SK-N-SH (cell line): ENCODE measurements around the gene SLC9A6. TPM values are rescaled to one million over a fixed set of nuclear protein-coding genes. Genes with fewer than 3 reads are reported as not detected.

ENCODE experiments used
- CTCF ChIA-PET: fragments of 300-600, 350-600 bp; formaldehyde crosslinking; extraction: SDS; loops from one replicate; lab custom pipeline; 2021; lab: Yijun Ruan, JAX
- POLR2A ChIA-PET: fragments of 350-600 bp; sonication (Branson Sonifier 250); formaldehyde crosslinking; extraction: SDS; loops from one replicate; lab custom pipeline; 2020; ENCODE audit warnings: antibody characterized with exemption, inconsistent platforms; lab: Yijun Ruan, JAX
- DNase-seq: peaks from one replicate; pipeline ENCODE4 v3.0.0; 2012
- H2AFZ ChIP-seq: fragments of 200-600 bp; sonication (generic); 2 replicates; pipeline ENCODE4 v1.8.1; 2016; ENCODE audit warnings: antibody characterized with exemption, mild to moderate bottlenecking, low read depth
- H3F3A ChIP-seq: fragments of 200-600 bp; sonication (generic); replicated peaks from 2 replicates; pipeline ENCODE3; 2016; ENCODE audit warnings: antibody characterized with exemption, mild to moderate bottlenecking; ENCODE audit not compliant: insufficient read depth
- H3K27ac ChIP-seq, 2 experiments: fragments of 200-500 bp in 1 of 2; fragments of 200-600 bp in 1 of 2; sonication (Bioruptor generic) in 1 of 2; sonication (generic), shearing (Covaris generic) in 1 of 2; 2 replicates each; pipeline versions ENCODE4 v1.5.1 to v1.6.1; 2014 to 2016; ENCODE audit warnings: low read depth in 2 of 2, inconsistent platforms in 1 of 2, low read length in 1 of 2, mild to moderate bottlenecking in 1 of 2, mixed read lengths in 1 of 2
- H3K27me3 ChIP-seq: fragments of 200-600 bp; sonication (generic), shearing (Covaris generic); 2 replicates; pipeline ENCODE4 v1.6.1; 2016; ENCODE audit warnings: mixed run types; ENCODE audit not compliant: insufficient read depth
- H3K36me3 ChIP-seq, 2 experiments: fragments of 200-500 bp in 1 of 2; fragments of 200-600 bp in 1 of 2; sonication (Bioruptor generic) in 1 of 2; sonication (generic) in 1 of 2; replicated peaks in 1 of 2; 2 replicates each; pipeline versions ENCODE3 to v1.5.1; 2014 to 2016; ENCODE audit warnings: low read length in 1 of 2, mild to moderate bottlenecking in 1 of 2; ENCODE audit not compliant: insufficient read depth in 2 of 2, control insufficient read depth in 1 of 2
- H3K4me1 ChIP-seq, 2 experiments: fragments of 200-500 bp in 1 of 2; fragments of 200-600 bp in 1 of 2; sonication (Bioruptor generic) in 1 of 2; sonication (generic), shearing (Covaris generic) in 1 of 2; 2 replicates each; pipeline versions ENCODE4 v1.5.1 to v1.6.1; 2014 to 2016; ENCODE audit warnings: low read depth in 1 of 2, low read length in 1 of 2, mixed run types in 1 of 2; ENCODE audit not compliant: insufficient read depth in 2 of 2, control insufficient read depth in 1 of 2
- H3K4me2 ChIP-seq: fragments of 200-600 bp; sonication (generic), shearing (Covaris generic); 2 replicates; pipeline ENCODE4 v1.6.1; 2017; ENCODE audit warnings: mixed run types
- H3K4me3 ChIP-seq, 2 experiments: fragments of 200-500 bp in 1 of 2; fragments of 200-600 bp in 1 of 2; sonication (Bioruptor generic) in 1 of 2; sonication (generic), shearing (Covaris generic) in 1 of 2; 2 replicates each; pipeline versions ENCODE4 v1.5.1 to v1.8.1; 2014 to 2016; ENCODE audit warnings: low read depth in 2 of 2, inconsistent platforms in 1 of 2, low read length in 1 of 2, mild to moderate bottlenecking in 1 of 2, mixed read lengths in 1 of 2, moderate library complexity in 1 of 2
- H3K79me2 ChIP-seq: fragments of 200-600 bp; sonication (generic); 2 replicates; pipeline ENCODE4 v1.8.1; 2017; ENCODE audit warnings: mild to moderate bottlenecking; ENCODE audit not compliant: insufficient read depth
- H3K9ac ChIP-seq: fragments of 200-600 bp; sonication (generic); 2 replicates; pipeline ENCODE4 v1.6.1; 2017; ENCODE audit warnings: mixed run types
- H3K9me2 ChIP-seq: fragments of 200-600 bp; sonication (generic); 2 replicates; pipeline ENCODE4 v1.6.1; 2017; ENCODE audit warnings: mixed run types
- H3K9me3 ChIP-seq: fragments of 200-600 bp; sonication (generic); 2 replicates; pipeline ENCODE4 v1.6.1; 2017; ENCODE audit warnings: mixed run types, mild to moderate bottlenecking, moderate library complexity
- H4K20me1 ChIP-seq: fragments of 200-600 bp; sonication (generic); 2 replicates; pipeline ENCODE4 v1.6.1; 2017; ENCODE audit warnings: mild to moderate bottlenecking, mixed run types; ENCODE audit not compliant: insufficient read depth
- CHD2 ChIP-seq: fragments of 150-350 bp; IDR thresholded peaks from 2 replicates; pipeline ENCODE4 v1.6.1; 2018; ENCODE audit warnings: low read length; ENCODE audit not compliant: partially characterized antibody
- CTCF ChIP-seq: fragments of 200-600 bp; sonication (generic); IDR thresholded peaks from 2 replicates; pipeline ENCODE4 v1.6.1; 2017; ENCODE audit warnings: antibody characterized with exemption, mild to moderate bottlenecking, moderate library complexity
- ELF1 ChIP-seq: IDR thresholded peaks from 2 replicates; pipeline ENCODE4 v1.4.0; 2012
- EP300 ChIP-seq, 2 experiments: IDR thresholded peaks; 2 replicates each; pipeline versions ENCODE4 v1.4.0 to v1.6.1; 2012; ENCODE audit warnings: borderline replicate concordance in 1 of 2, low read depth in 1 of 2, low read length in 1 of 2
- FOSL2 ChIP-seq: IDR thresholded peaks from 2 replicates; pipeline ENCODE4 v1.4.0; 2012; ENCODE audit warnings: low read depth, mild to moderate bottlenecking, moderate library complexity, borderline replicate concordance
- FOXM1 ChIP-seq: IDR thresholded peaks from 2 replicates; pipeline ENCODE4 v1.4.0; 2012; ENCODE audit warnings: low read depth, mild to moderate bottlenecking
- GATA2 ChIP-seq: sonication (generic); formaldehyde crosslinking; IDR thresholded peaks from 2 replicates; pipeline ENCODE4 v1.5.0; 2020; ENCODE audit warnings: mild to moderate bottlenecking, missing genetic modification reagents
- IRF3 ChIP-seq: fragments of 150-350 bp; IDR thresholded peaks from 2 replicates; pipeline ENCODE4 v1.6.1; 2016; ENCODE audit warnings: mild to moderate bottlenecking, low read depth, low read length
- JUND ChIP-seq: IDR thresholded peaks from 2 replicates; pipeline ENCODE4 v1.4.0; 2012
- MEF2A ChIP-seq: IDR thresholded peaks from 2 replicates; pipeline ENCODE4 v1.4.0; 2012; ENCODE audit warnings: low read depth, borderline replicate concordance
- NRF1 ChIP-seq: IDR thresholded peaks from 2 replicates; pipeline ENCODE4 v1.6.1; 2012; ENCODE audit warnings: low read depth, mild to moderate bottlenecking, low read length
- RAD21 ChIP-seq: IDR thresholded peaks from 2 replicates; pipeline ENCODE4 v1.6.1; 2012; ENCODE audit warnings: mild to moderate bottlenecking, low read length
- RCOR1 ChIP-seq: fragments of 150-350 bp; IDR thresholded peaks from 2 replicates; pipeline ENCODE4 v1.6.1; 2017; ENCODE audit warnings: antibody characterized with exemption, low read length
- REST ChIP-seq: IDR thresholded peaks from 2 replicates; pipeline ENCODE4 v1.6.1; 2012; ENCODE audit warnings: mild to moderate bottlenecking, low read depth, low read length, moderate library complexity
- RFX5 ChIP-seq: IDR thresholded peaks from 2 replicates; pipeline ENCODE4 v1.6.1; 2012; ENCODE audit warnings: mild to moderate bottlenecking, improper control_type of control experiment, low read length
- RXRA ChIP-seq: IDR thresholded peaks from 2 replicates; pipeline ENCODE4 v1.4.0; 2012; ENCODE audit warnings: low read depth, mild to moderate bottlenecking, borderline replicate concordance
- TCF12 ChIP-seq: IDR thresholded peaks from 2 replicates; pipeline ENCODE4 v1.4.0; 2012
- USF2 ChIP-seq: fragments of 150-350 bp; IDR thresholded peaks from 2 replicates; pipeline ENCODE4 v1.6.1; 2017; ENCODE audit warnings: antibody characterized with exemption, low read length, low read depth, borderline replicate concordance
- YY1 ChIP-seq: IDR thresholded peaks from 2 replicates; pipeline ENCODE4 v1.4.0; 2012; ENCODE audit warnings: low read depth, mild to moderate bottlenecking
- WGBS: methylation state at CpG from one replicate; pipeline ENCODE4 v1.1.6; 2017; ENCODE audit warnings: low lambda C conversion rate; 5-methylcytosine and 5-hydroxymethylcytosine counted together
- polyA plus RNA-seq, 3 experiments: library from polyadenylated mRNA; depleted of rRNA; stranded (reverse); fragments of >200 nt; gene quantifications; 2 replicates each; pipeline ENCODE4 v1.2.3, GENCODE V29; 2012

The SLC9A6 gene
- polyA plus RNA-seq, 1 of the 3 experiments (the other 2 are of a cell fraction) = 5.0 TPM

- ChIA-PET CTCF (interaction anchor here (0.9 to 5.1 kb wide), 3 partner anchors 11 to 458 kb away, joined by 3 to 30 read pairs (median 3); no protein-coding TSS in a partner anchor), POLR2A (no interaction called here)
- H3K4me3 ChIP-seq = no peak overlapping the region
- H3K27me3 ChIP-seq = no peaks in the 10 kb centered on the region; the same call in none of the 2 replicates
- no peak overlapping the region for H3K9ac ChIP-seq
- no peak overlapping the region for H2AFZ ChIP-seq
- no peak overlapping the region for H3K4me2 ChIP-seq
- H3K79me2 ChIP-seq = no peaks in the 10 kb centered on the region
- no peaks in the 10 kb centered on the region for H3K36me3 ChIP-seq
- no peak for TF ChIP-seq JUND
- no peaks in the 10 kb centered on the region for H4K20me1 ChIP-seq
- H3K27ac ChIP-seq = peak overlapping the region in 1 of 2 experiments; percentile 19; a peak in 1 of 4 replicates
- peaks cover 3% of the 10 kb centered on the region for H3F3A ChIP-seq
- no peak for DNase-seq
- H3K9me3 ChIP-seq = no peaks in the 10 kb centered on the region
- no peaks in the 10 kb centered on the region for H3K9me2 ChIP-seq
- no peaks in the 10 kb centered on the region for H3K4me1 ChIP-seq
Measured at GRCh38 chrX:136039485-136039884, 54.2 kb downstream of the SLC9A6 start.

GRCh38 chrX:136039968-136040367, 54.7 kb downstream of the SLC9A6 start:
- Histone ChIP-seq H3F3A (no peaks in the 10 kb centered on the region), H3K9me2 (no peaks in the 10 kb centered on the region), H2AFZ (no peak overlapping the region), H3K4me1 (no peaks in the 10 kb centered on the region), H4K20me1 (no peaks in the 10 kb centered on the region), H3K36me3 (no peaks in the 10 kb centered on the region), H3K27ac (peak overlapping the region in 1 of 2 experiments; percentile 19; a peak in 2 of 4 replicates), H3K4me3 (no peak overlapping the region), H3K9ac (no peak overlapping the region), H3K27me3 (no peaks in the 10 kb centered on the region; the same call in none of the 2 replicates), H3K9me3 (no peaks in the 10 kb centered on the region), H3K79me2 (no peaks in the 10 kb centered on the region), H3K4me2 (no peak overlapping the region)
- CTCF ChIA-PET = interaction anchor here (0.9 to 5.1 kb wide), 2 partner anchors 11 to 123 kb away, joined by 3 to 30 read pairs; no protein-coding TSS in a partner anchor
- WGBS = 35% methylated on average over 7 of the region's 7 CpGs
- POLR2A ChIA-PET = no interaction called here
- no peak for DNase-seq
- no peak for TF ChIP-seq CTCF
- TF ChIP-seq IRF3 = no peak
- TF ChIP-seq TCF12 = no peak
- no peak for TF ChIP-seq RAD21
- no peak for TF ChIP-seq CHD2
- TF ChIP-seq FOSL2 = no peak
- TF ChIP-seq RFX5 = no peak
- no peak for TF ChIP-seq JUND
- TF ChIP-seq GATA2 (CRISPR knock-in tag) = no peak
- TF ChIP-seq ELF1 = no peak
- TF ChIP-seq REST = no peak
- TF ChIP-seq EP300 (IDR thresholded peaks at IDR 0.05; ENCODE audit: borderline replicate concordance in 1 of 2, low read depth in 1 of 2, low read length in 1 of 2) = no peak
- no peak for TF ChIP-seq MEF2A
- TF ChIP-seq NRF1 = no peak
- TF ChIP-seq RCOR1 = no peak
- TF ChIP-seq YY1 = no peak
- no peak for TF ChIP-seq FOXM1
- TF ChIP-seq USF2 = no peak
- TF ChIP-seq RXRA = no peak
